Hepatocyte (in vitro differentiated cells): ENCODE results near the gene ADAMTS13. TPM values are rescaled to one million over a fixed set of nuclear protein-coding genes. Genes with fewer than 3 reads are reported as not detected.

Experiments used
- DNase-seq: peaks from one replicate; pipeline ENCODE4 v3.0.0-alpha.2; 2016; ENCODE audit warnings: low spot score
- H2AFZ ChIP-seq: fragments of 200-600 bp; sonication (generic); 2 replicates; pipeline ENCODE4 v1.6.0; 2016; ENCODE audit warnings: antibody characterized with exemption, mild to moderate bottlenecking
- H3K27ac ChIP-seq: fragments of 200-600 bp; sonication (generic); 2 replicates; pipeline ENCODE4 v1.5.1; 2016; ENCODE audit warnings: mild to moderate bottlenecking
- H3K27me3 ChIP-seq: fragments of 200-600 bp; sonication (generic); 2 replicates; pipeline ENCODE4 v1.6.1; 2016
- H3K36me3 ChIP-seq: fragments of 200-600 bp; sonication (generic); replicated peaks from 2 replicates; pipeline ENCODE4 v1.5.1; 2016; ENCODE audit warnings: low read depth; ENCODE audit not compliant: insufficient read depth
- H3K4me1 ChIP-seq: fragments of 200-600 bp; sonication (generic); 2 replicates; pipeline ENCODE4 v1.5.1; 2016; ENCODE audit warnings: mild to moderate bottlenecking, moderate library complexity; ENCODE audit not compliant: insufficient read depth
- H3K4me2 ChIP-seq: fragments of 200-600 bp; sonication (generic); 2 replicates; pipeline ENCODE4 v1.6.0; 2016
- H3K4me3 ChIP-seq: fragments of 200-600 bp; sonication (generic); 2 replicates; pipeline ENCODE4 v1.5.1; 2016; ENCODE audit warnings: mild to moderate bottlenecking
- H3K79me2 ChIP-seq: fragments of 200-600 bp; sonication (generic); 2 replicates; pipeline ENCODE4 v1.6.0; 2017; ENCODE audit warnings: mild to moderate bottlenecking
- H3K9me2 ChIP-seq: fragments of 200-600 bp; sonication (generic); replicated peaks from 2 replicates; pipeline ENCODE4 v1.6.0; 2017; ENCODE audit warnings: mild to moderate bottlenecking; ENCODE audit not compliant: insufficient read depth
- H3K9me3 ChIP-seq: fragments of 200-600 bp; sonication (generic); 2 replicates; pipeline ENCODE4 v1.5.1; 2016; ENCODE audit warnings: low read depth, mild to moderate bottlenecking
- H4K20me1 ChIP-seq: fragments of 200-600 bp; sonication (generic); 2 replicates; pipeline ENCODE4 v1.6.0; 2016; ENCODE audit warnings: mild to moderate bottlenecking; ENCODE audit not compliant: insufficient read depth, poor library complexity, severe bottlenecking
- EZH2 ChIP-seq: fragments of 200-600 bp; sonication (generic); IDR thresholded peaks from 2 replicates; pipeline ENCODE4 v1.6.1; 2016; ENCODE audit warnings: antibody characterized with exemption, mild to moderate bottlenecking, borderline replicate concordance
- EZH2phosphoT487 ChIP-seq: fragments of 200-600 bp; sonication (generic); IDR thresholded peaks from one replicate; pipeline ENCODE4 v1.6.1; 2018; ENCODE audit warnings: antibody characterized with exemption, mild to moderate bottlenecking, low read depth, moderate library complexity; ENCODE audit not compliant: unreplicated experiment, severe bottlenecking
- WGBS: methylation state at CpG from one replicate; pipeline ENCODE4 v1.1.6; 2016; ENCODE audit warnings: low lambda C conversion rate; ENCODE audit errors: missing lambda C conversion rate; 5-methylcytosine and 5-hydroxymethylcytosine counted together
- polyA plus RNA-seq: library from polyadenylated mRNA; unstranded; fragments of >200 nt; fragmentation: Nextera tagmentation; extraction: Ambion mirVana; gene quantifications from 2 replicates; pipeline ENCODE4 v1.2.1, GENCODE V29; 2016
- total RNA-seq: library from RNA; depleted of rRNA; stranded (reverse); fragments of >200 nt; gene quantifications from 2 replicates; pipeline ENCODE4 v1.2.3, GENCODE V29; 2014
- TF ChIP-seq, protein P1 (sequence below): fragments of 200-600 bp; sonication (generic); IDR thresholded peaks from 2 replicates; pipeline ENCODE4 v1.5.1; 2016; ENCODE audit warnings: antibody characterized with exemption, mild to moderate bottlenecking; ENCODE audit not compliant: poor library complexity

The ADAMTS13 gene
- total and polyA plus RNA-seq, 2 experiments from 2014 or later: 6.5 to 6.8 TPM

DNA sequence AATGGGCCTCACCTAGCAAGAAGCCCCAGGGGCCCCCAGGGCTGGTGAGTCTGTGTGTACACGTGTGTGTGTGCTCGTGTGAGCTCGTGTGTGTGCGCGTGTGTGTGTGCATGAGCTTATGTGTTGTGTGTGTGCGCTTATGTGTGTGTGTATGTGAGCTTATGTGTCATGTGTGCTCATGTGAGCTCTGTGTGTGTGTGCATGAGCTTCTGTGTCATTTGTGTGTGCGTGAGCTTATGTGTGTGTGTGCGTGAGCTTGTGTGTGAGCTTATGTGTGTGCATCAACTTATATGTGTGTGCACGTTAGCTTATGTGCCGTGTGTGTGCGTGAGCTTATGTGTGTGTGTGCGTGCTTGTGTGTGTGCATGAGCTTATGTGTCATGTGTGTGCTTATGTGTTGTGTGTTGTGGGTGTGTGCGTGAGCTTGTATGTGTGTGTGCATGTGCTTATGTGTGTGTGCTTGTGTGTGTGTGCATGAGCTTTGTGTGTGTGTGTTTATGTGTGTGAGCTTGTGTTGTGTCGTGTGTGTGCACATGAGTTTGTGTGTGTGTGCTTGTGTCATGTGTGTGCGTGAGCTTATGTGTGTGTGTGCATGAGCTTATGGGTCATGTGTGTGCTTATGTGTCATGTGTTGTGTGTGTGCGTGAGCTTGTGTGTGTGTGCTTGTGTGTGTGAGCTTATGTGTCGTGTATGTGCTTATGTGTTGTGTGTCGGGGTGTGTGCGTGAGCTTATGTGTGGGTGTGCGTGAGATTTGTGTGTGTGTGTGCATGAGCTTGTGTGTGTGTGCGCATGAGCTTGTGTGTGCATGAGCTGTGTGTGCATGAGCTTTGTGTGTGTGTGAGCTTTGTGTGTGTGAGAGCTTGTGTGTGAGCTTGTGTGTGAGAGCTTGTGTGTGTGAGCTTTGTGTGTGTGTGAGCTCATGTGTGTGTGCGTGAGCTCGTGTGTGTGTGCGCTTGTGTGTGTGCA lies 73.4 kb downstream of the ADAMTS13 start:
- 95% methylated on average over 24 of the region's 24 CpGs for WGBS
- no peak overlapping the region for H3K4me3 ChIP-seq

DNA sequence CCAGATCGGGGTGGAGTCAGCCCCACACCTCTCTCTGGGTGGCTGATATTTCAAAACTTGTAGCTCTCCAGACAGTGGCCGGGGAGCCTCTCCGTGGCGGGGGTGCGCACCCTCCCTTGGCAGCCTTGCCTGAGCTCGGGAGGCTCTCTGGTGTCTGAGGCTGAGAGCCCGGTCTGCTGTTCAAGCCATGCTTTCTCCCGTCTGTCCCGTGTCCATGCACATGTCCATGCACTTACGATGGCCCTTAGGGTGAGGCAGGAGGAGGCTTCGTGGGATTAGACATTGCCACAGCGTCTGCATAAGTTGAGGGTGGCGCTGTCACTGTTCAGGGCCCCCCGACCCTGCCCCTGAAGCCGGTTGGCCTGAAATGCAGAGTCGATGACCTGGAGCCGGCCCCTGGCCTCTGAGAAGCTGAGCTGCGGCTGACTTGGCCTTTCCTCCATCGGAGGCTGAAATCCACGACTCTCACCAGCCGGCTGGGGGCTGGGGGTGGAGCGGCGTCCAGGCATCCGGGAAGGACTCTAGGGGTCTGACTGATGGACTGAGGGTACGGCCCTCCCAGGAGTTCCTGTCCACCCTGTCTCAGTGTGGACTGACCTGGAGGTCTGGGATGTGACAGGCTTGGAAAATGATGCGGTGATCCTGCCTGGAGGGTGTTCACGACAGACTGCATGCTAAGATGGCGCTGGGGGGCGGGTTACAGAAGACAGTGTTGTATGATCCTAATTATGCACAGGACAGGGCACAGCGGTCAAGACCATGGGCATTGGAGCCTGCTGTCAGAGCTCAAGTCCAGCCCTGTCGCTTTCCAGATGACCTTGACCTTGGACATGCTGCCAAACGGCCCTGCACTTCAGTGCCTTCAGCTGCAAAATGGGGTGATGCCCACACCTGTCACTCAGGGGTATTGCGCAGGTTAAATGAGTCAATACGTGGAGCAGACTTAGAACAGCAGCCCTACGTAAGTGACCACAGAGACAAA lies 75.0 kb downstream of the ADAMTS13 start:
- no peaks in the 10 kb centered on the region for H3K9me2 ChIP-seq
- H3K27ac ChIP-seq: no peak overlapping the region
- H3K4me2 ChIP-seq: no peak overlapping the region
- H2AFZ ChIP-seq: no peak overlapping the region
- 84% methylated on average over 35 of the region's 35 CpGs for whole genome bisulfite sequencing
- TF ChIP-seq EZH2 (no peak), EZH2phosphoT487 (no peak)
- TF ChIP-seq, protein P1, sequence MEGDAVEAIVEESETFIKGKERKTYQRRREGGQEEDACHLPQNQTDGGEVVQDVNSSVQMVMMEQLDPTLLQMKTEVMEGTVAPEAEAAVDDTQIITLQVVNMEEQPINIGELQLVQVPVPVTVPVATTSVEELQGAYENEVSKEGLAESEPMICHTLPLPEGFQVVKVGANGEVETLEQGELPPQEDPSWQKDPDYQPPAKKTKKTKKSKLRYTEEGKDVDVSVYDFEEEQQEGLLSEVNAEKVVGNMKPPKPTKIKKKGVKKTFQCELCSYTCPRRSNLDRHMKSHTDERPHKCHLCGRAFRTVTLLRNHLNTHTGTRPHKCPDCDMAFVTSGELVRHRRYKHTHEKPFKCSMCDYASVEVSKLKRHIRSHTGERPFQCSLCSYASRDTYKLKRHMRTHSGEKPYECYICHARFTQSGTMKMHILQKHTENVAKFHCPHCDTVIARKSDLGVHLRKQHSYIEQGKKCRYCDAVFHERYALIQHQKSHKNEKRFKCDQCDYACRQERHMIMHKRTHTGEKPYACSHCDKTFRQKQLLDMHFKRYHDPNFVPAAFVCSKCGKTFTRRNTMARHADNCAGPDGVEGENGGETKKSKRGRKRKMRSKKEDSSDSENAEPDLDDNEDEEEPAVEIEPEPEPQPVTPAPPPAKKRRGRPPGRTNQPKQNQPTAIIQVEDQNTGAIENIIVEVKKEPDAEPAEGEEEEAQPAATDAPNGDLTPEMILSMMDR: no peak
- no peaks in the 10 kb centered on the region for H3K9me3 ChIP-seq
- H3K4me1 ChIP-seq: peaks cover 2% of the 10 kb centered on the region
- no peaks in the 10 kb centered on the region for H3K79me2 ChIP-seq
- H3K4me3 ChIP-seq: no peak overlapping the region
- no peaks in the 10 kb centered on the region for H4K20me1 ChIP-seq
- no peak for DNase-seq
- H3K27me3 ChIP-seq: no peaks in the 10 kb centered on the region
- H3K36me3 ChIP-seq: no peaks in the 10 kb centered on the region

More for the DNA sequence above, 73.4 kb downstream of the ADAMTS13 start:
- H3K27ac ChIP-seq: no peak overlapping the region
- no peaks in the 10 kb centered on the region for H3K79me2 ChIP-seq
- TF ChIP-seq, protein P1: no peak
- TF ChIP-seq EZH2phosphoT487 (no peak), EZH2 (no peak)
- H4K20me1 ChIP-seq: no peaks in the 10 kb centered on the region
- H3K4me2 ChIP-seq: no peak overlapping the region
- no peaks in the 10 kb centered on the region for H3K9me3 ChIP-seq
- peaks cover 5% of the 10 kb centered on the region for H3K4me1 ChIP-seq
- H3K36me3 ChIP-seq: no peaks in the 10 kb centered on the region
- H3K27me3 ChIP-seq: no peaks in the 10 kb centered on the region
- no peaks in the 10 kb centered on the region for H3K9me2 ChIP-seq
- H2AFZ ChIP-seq: no peak overlapping the region
- DNase-seq: no peak

DNA sequence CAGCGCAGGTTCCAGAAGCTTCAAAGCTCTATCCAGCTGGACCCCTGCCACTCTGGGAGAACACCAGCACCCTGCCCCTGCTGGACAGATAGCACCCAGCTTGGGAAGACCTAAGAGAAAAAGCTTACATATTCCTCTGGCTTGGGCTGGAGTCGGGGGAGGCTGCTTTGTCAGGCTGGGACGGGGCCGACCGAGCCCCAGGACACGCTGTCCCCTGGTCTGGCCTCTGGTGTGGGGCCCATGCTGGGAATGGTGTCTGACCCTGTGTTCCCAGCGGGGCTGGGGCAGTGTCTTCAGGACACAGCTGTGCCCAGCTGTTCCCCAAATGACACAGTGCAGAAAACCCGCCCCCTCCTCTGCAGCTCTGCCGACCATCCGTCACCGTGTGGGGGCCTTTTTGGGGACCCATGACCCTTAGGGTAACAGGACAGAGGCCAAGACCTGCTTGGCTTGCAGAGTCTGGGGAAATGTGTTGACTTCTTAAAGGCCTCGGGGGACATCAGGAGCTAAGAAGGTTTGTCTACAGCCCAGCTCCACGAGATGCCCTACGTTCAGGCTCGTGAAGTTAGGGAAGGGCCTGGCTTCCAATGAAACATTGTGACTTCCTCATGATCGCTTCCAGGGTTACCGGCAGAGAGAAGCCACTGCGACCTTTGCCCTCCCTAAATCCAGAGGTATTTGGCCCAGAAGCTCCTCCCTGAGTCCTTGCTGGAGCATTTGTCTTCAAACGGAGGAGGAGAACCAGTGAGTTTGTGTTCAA lies 77.1 kb downstream of the ADAMTS13 start:
- Histone ChIP-seq H3K4me1 (no peaks in the 10 kb centered on the region), H3K27ac (no peak overlapping the region), H4K20me1 (no peaks in the 10 kb centered on the region), H3K9me2 (no peaks in the 10 kb centered on the region), H3K4me3 (no peak overlapping the region), H3K27me3 (no peaks in the 10 kb centered on the region), H2AFZ (no peak overlapping the region), H3K9me3 (peaks cover 4% of the 10 kb centered on the region), H3K4me2 (no peak overlapping the region), H3K36me3 (no peaks in the 10 kb centered on the region), H3K79me2 (no peaks in the 10 kb centered on the region)
- TF ChIP-seq, protein P1: no peak
- DNase-seq: no peak
- 65% methylated on average over 19 of the region's 19 CpGs for WGBS
